Neural cell (in vitro differentiated cells): ENCODE measurements around the gene HDAC4. TPM values are rescaled to one million over a fixed set of nuclear protein-coding genes. Genes with fewer than 3 reads are reported as not detected.

Experiments used
- H2AFZ ChIP-seq: fragments of 200-600, 300-800 bp; sonication (generic), shearing (Covaris generic); 2 replicates; pipeline ENCODE4 v1.6.0; 2014; ENCODE audit warnings: low read depth, mild to moderate bottlenecking, antibody characterized with exemption, low read length, moderate library complexity
- H3F3A ChIP-seq: fragments of 200-600 bp; shearing (Covaris generic); 2 replicates; pipeline ENCODE4 v1.6.1; 2016; ENCODE audit warnings: mild to moderate bottlenecking, moderate library complexity, mixed read lengths, antibody characterized with exemption, low read length; ENCODE audit not compliant: insufficient read depth, poor library complexity, severe bottlenecking
- H3K27ac ChIP-seq: fragments of 200-600, 300-800 bp; sonication (generic), shearing (Covaris generic); 2 replicates; pipeline ENCODE4 v1.5.1; 2014; ENCODE audit warnings: mild to moderate bottlenecking, low read length, moderate library complexity
- H3K27me3 ChIP-seq: fragments of 300-800, 200-600 bp; sonication (generic), shearing (Covaris generic); 2 replicates; pipeline ENCODE4 v1.6.0; 2014; ENCODE audit warnings: mild to moderate bottlenecking, low read depth, low read length, moderate library complexity; ENCODE audit not compliant: insufficient read depth
- H3K36me3 ChIP-seq: fragments of 300-800, 200-600 bp; sonication (generic), shearing (Covaris generic); 2 replicates; pipeline ENCODE4 v1.5.1; 2014; ENCODE audit warnings: mild to moderate bottlenecking, antibody characterized with exemption, low read length, moderate library complexity; ENCODE audit not compliant: insufficient read depth
- H3K4me2 ChIP-seq: fragments of 300-800, 200-600 bp; sonication (generic), shearing (Covaris generic); 2 replicates; pipeline ENCODE4 v1.6.0; 2014; ENCODE audit warnings: mild to moderate bottlenecking, low read length
- H3K4me3 ChIP-seq: fragments of 300-800, 200-600 bp; sonication (generic), shearing (Covaris generic); 2 replicates; pipeline ENCODE4 v1.5.1; 2014; ENCODE audit warnings: mild to moderate bottlenecking, low read length, moderate library complexity
- H3K79me2 ChIP-seq: fragments of 200-600 bp; shearing (Covaris generic); replicated peaks from 2 replicates; pipeline ENCODE4 v1.6.0; 2014; ENCODE audit warnings: mild to moderate bottlenecking, low read length, moderate library complexity; ENCODE audit not compliant: insufficient read depth
- H3K9ac ChIP-seq: fragments of 300-800, 200-600 bp; sonication (generic), shearing (Covaris generic); 2 replicates; pipeline ENCODE4 v1.6.1; 2016; ENCODE audit warnings: mild to moderate bottlenecking, low read length, mixed read lengths
- H3K9me2 ChIP-seq: fragments of 200-600 bp; shearing (Covaris generic); 2 replicates; pipeline ENCODE4 v1.6.1; 2016; ENCODE audit warnings: mild to moderate bottlenecking, low read length, mixed read lengths; ENCODE audit not compliant: insufficient read depth
- H3K9me3 ChIP-seq: fragments of 200-600, 300-800 bp; sonication (generic), shearing (Covaris generic); 2 replicates; pipeline ENCODE4 v1.6.1; 2016; ENCODE audit warnings: mild to moderate bottlenecking, mixed run types, low read length, moderate library complexity, mixed read lengths
- H4K20me1 ChIP-seq: fragments of 200-600 bp; shearing (Covaris generic); 2 replicates; pipeline ENCODE4 v1.6.1; 2016; ENCODE audit warnings: mild to moderate bottlenecking, mixed run types; ENCODE audit not compliant: insufficient read depth
- CTCF ChIP-seq: fragments of 450-650 bp; IDR thresholded peaks from 2 replicates; pipeline ENCODE4 v1.5.1; 2014; ENCODE audit warnings: antibody characterized with exemption, mild to moderate bottlenecking, moderate library complexity; ENCODE audit not compliant: poor library complexity, severe bottlenecking
- EP300 ChIP-seq: fragments of 450-650 bp; conservative IDR thresholded peaks from 2 replicates; pipeline ENCODE4 v1.6.1; 2014; ENCODE audit warnings: antibody characterized with exemption, mild to moderate bottlenecking, moderate library complexity; ENCODE audit not compliant: poor library complexity, severe bottlenecking
- EZH2 ChIP-seq: fragments of 200-600, 300-800 bp; shearing (Covaris generic), sonication (generic); IDR thresholded peaks from 2 replicates; pipeline ENCODE4 v1.6.1; 2014; ENCODE audit warnings: antibody characterized with exemption, low read length, borderline replicate concordance, mild to moderate bottlenecking; ENCODE audit not compliant: insufficient read depth, poor library complexity, severe bottlenecking
- MXI1 ChIP-seq: fragments of 450-650 bp; conservative IDR thresholded peaks from 2 replicates; pipeline ENCODE4 v1.6.1; 2014; ENCODE audit warnings: antibody characterized with exemption, mild to moderate bottlenecking; ENCODE audit not compliant: poor library complexity, severe bottlenecking
- POLR2AphosphoS5 ChIP-seq: IDR thresholded peaks from 2 replicates; pipeline ENCODE4 v1.6.1; 2012
- RAD21 ChIP-seq: fragments of 450-650 bp; conservative IDR thresholded peaks from 2 replicates; pipeline ENCODE4 v1.6.1; 2014; ENCODE audit warnings: antibody characterized with exemption, mild to moderate bottlenecking, moderate library complexity
- REST ChIP-seq: IDR thresholded peaks from 2 replicates; pipeline ENCODE4 v1.6.1; 2012; ENCODE audit warnings: borderline replicate concordance
- SMC3 ChIP-seq: fragments of 450-650 bp; conservative IDR thresholded peaks from 2 replicates; pipeline ENCODE4 v1.6.1; 2014; ENCODE audit warnings: antibody characterized with exemption, mild to moderate bottlenecking, moderate library complexity; ENCODE audit not compliant: poor library complexity
- TAF1 ChIP-seq: IDR thresholded peaks from 2 replicates; pipeline ENCODE4 v1.6.1; 2012; ENCODE audit warnings: low read depth
- polyA plus RNA-seq: library from polyadenylated mRNA; depleted of rRNA; stranded (reverse); fragments of >200 nt; gene quantifications from 2 replicates; pipeline ENCODE4 v1.2.3, GENCODE V29; 2014

HDAC4 gene
- polyA plus RNA-seq, 1 donor from 2014 or later: 3.4 TPM

DNA sequence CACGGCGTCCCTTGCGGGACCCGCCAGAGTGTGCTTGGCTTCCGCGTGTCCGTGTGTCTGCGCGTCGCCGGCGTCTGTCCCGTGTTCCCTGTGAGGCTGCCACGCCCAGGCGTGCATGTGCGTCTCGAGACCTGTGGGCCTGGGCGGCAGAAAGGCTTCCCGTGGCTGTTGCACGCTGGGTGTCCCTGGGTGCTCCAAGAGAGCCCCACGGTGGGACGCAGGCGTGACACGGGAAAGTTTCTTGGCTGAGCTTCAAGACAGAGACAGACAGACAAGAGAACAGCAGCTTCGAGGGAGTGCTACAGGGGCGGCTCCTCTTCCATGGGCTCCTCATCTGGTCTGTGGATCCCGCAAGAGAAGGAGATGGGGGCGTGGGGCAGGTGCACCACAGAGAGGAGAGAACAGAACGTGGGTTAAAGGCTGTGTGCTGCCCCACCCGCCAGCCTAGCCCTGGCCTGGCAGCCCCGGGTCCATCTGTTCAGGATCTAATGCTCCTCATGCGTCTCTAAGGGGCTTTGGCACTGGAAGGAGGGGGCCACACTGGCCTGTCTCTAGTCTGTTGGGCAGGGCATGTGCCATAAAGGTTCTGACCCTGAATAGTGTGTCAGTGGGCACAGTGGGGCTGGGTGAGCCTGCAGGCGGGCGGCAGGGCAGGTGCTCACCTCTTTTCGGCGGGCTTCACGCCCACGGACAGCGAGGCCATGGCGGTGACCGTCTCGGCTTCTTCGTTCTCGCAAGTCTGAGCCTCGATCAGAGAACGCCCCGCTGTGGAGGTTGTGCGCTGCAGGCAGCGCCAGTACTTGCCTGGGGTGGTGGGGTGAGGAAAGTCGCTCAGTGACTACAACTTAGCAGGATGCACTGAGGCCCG, 347.8 kb downstream of the HDAC4 start:
- H3K27ac ChIP-seq: no peak overlapping the region
- H3K9ac ChIP-seq: no peak overlapping the region
- no peak overlapping the region for H2AFZ ChIP-seq
- no peaks in the 10 kb centered on the region for H4K20me1 ChIP-seq
- H3K9me2 ChIP-seq: no peaks in the 10 kb centered on the region
- H3K4me2 ChIP-seq: no peak overlapping the region
- no peaks in the 10 kb centered on the region for H3K27me3 ChIP-seq
- H3K36me3 ChIP-seq: no peaks in the 10 kb centered on the region
- no peaks in the 10 kb centered on the region for H3F3A ChIP-seq
- H3K4me3 ChIP-seq: no peak overlapping the region
- TF ChIP-seq POLR2AphosphoS5 (no peak), EP300 (no peak), MXI1 (no peak), RAD21 (no peak), SMC3 (no peak), EZH2 (no peak), TAF1 (no peak), CTCF (no peak), REST (no peak)
- peaks cover 2% of the 10 kb centered on the region for H3K9me3 ChIP-seq
- no peaks in the 10 kb centered on the region for H3K79me2 ChIP-seq

DNA sequence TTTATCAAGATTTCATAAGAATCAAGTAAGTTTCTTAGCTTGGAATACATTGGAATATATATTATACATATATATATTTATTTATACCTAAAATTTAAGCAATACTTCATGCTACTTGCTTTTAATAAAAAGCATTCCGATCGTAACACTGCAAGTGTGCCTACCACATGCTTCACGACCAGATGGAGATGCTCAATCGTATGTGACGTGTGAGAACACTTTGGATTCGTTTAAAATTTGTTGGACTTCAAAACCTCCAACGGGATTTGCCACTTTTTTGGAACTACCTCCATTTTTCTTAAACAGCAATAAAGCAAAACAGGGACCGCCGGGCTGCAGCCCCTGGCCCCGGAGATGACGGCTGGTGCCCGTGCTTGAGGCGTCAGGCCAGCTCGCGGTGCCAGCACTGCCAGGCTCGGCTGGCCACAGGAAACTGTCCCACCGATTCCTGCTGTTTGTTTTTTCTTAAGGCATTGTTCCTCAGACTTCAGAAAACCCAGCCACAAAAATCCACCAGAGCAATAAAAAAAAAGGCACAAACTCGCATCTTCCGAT, 348.9 kb downstream of the HDAC4 start:
- H3K9me2 ChIP-seq: no peaks in the 10 kb centered on the region
- H3K4me3 ChIP-seq: no peak overlapping the region
- no peaks in the 10 kb centered on the region for H3K27me3 ChIP-seq
- no peak overlapping the region for H2AFZ ChIP-seq
- TF ChIP-seq EZH2 (no peak), CTCF (no peak), POLR2AphosphoS5 (no peak)
- no peaks in the 10 kb centered on the region for H3K79me2 ChIP-seq
- no peaks in the 10 kb centered on the region for H3K36me3 ChIP-seq
- no peaks in the 10 kb centered on the region for H3F3A ChIP-seq
- no peak overlapping the region for H3K9ac ChIP-seq
- no peak overlapping the region for H3K4me2 ChIP-seq
- no peak overlapping the region for H3K27ac ChIP-seq
- H3K9me3 ChIP-seq: no peaks in the 10 kb centered on the region
- H4K20me1 ChIP-seq: no peaks in the 10 kb centered on the region
